Sigmoid colon (tissue), 7 donors: ENCODE results near the gene GGA1. TPM values are rescaled to one million over a fixed set of nuclear protein-coding genes. Genes with fewer than 3 reads are reported as not detected.

Experiments used
- DNase-seq: peaks from one replicate; pipeline ENCODE4 v3.0.0-alpha.2; 2019
- H3K27ac ChIP-seq, 4 donors: fragments of 200-600 bp; sonication (generic); one replicate each; pipeline ENCODE4 v1.5.1; 2016 to 2019; ENCODE audit warnings: mild to moderate bottlenecking in 1 of 4
- H3K27me3 ChIP-seq, 3 donors: fragments of 200-600 bp; sonication (generic); one replicate each; pipeline ENCODE4 v1.5.1; 2019; ENCODE audit warnings: mild to moderate bottlenecking in 1 of 3
- H3K36me3 ChIP-seq, 4 donors: fragments of 200-600 bp; sonication (generic); one replicate each; pipeline ENCODE4 v1.5.1; 2016 to 2019
- H3K4me1 ChIP-seq, 4 donors: fragments of 200-600 bp; sonication (generic); one replicate each; pipeline ENCODE4 v1.5.1; 2017 to 2019
- H3K4me3 ChIP-seq, 4 donors: fragments of 200-600 bp; sonication (generic); one replicate each; pipeline ENCODE4 v1.5.1; 2017 to 2019; ENCODE audit warnings: mild to moderate bottlenecking in 2 of 4, moderate library complexity in 1 of 4
- H3K9me3 ChIP-seq, 4 donors: fragments of 200-600 bp in 3 of 4; sonication (generic) in 3 of 4; one replicate each; pipeline versions ENCODE4 v1.5.1 to v1.6.1; 2013 to 2019
- EP300 ChIP-seq, 4 donors: sonication (generic); formaldehyde crosslinking; IDR thresholded peaks; one replicate each; pipeline ENCODE4 v1.6.1; 2017; ENCODE audit warnings: antibody characterized with exemption in 4 of 4
- POLR2A ChIP-seq, 2 donors: fragments of 450-650 bp; IDR thresholded peaks; one replicate each; pipeline ENCODE4 v1.6.1; 2016; ENCODE audit warnings: antibody characterized with exemption in 2 of 2, mild to moderate bottlenecking in 2 of 2, moderate library complexity in 2 of 2
- POLR2AphosphoS5 ChIP-seq, 4 donors: sonication (generic); formaldehyde crosslinking; IDR thresholded peaks; one replicate each; pipeline ENCODE4 v1.6.1; 2017; ENCODE audit warnings: antibody characterized with exemption in 4 of 4
- WGBS, 2 donors: extraction: QIAGEN DNeasy Blood & Tissue Kit; methylation state at CpG; one replicate each; pipeline ENCODE4 v1.1.7; 2013; 5-methylcytosine and 5-hydroxymethylcytosine counted together
- intact Hi-C: fragments of 100-400 bp; cut with DNase I; formaldehyde crosslinking; loops from one replicate; pipeline ENCODE4 v1.15.1; 2023
- polyA plus RNA-seq, 3 donors: library from polyadenylated mRNA; stranded (reverse); fragments of 200-250 nt; gene quantifications; one replicate each; pipeline ENCODE4 v1.2.3, GENCODE V29; 2013
- total RNA-seq, 4 donors: library from RNA; depleted of rRNA; stranded (reverse); fragments of >200 nt; gene quantifications; one replicate each; pipeline ENCODE4 v1.1.0, GENCODE V29; 2016
- TF ChIP-seq, protein P1 (sequence below), 4 experiments: fragments of 450-650 bp in 3 of 4; fragments of 200-600 bp in 1 of 4; IDR thresholded peaks; one replicate each; pipeline ENCODE4 v1.5.1; 2016 to 2019; ENCODE audit warnings: antibody characterized with exemption in 4 of 4, mild to moderate bottlenecking in 3 of 4, moderate library complexity in 2 of 4
- donor health status: healthy with polysubstance abuse.
- donor health status: Bipolar disorder and iron deficiency.
- donor health status: healthy.

GGA1 gene
- total and polyA plus RNA-seq, 7 donors, result 25.2 to 77.4 (median 41.3) TPM

DNA sequence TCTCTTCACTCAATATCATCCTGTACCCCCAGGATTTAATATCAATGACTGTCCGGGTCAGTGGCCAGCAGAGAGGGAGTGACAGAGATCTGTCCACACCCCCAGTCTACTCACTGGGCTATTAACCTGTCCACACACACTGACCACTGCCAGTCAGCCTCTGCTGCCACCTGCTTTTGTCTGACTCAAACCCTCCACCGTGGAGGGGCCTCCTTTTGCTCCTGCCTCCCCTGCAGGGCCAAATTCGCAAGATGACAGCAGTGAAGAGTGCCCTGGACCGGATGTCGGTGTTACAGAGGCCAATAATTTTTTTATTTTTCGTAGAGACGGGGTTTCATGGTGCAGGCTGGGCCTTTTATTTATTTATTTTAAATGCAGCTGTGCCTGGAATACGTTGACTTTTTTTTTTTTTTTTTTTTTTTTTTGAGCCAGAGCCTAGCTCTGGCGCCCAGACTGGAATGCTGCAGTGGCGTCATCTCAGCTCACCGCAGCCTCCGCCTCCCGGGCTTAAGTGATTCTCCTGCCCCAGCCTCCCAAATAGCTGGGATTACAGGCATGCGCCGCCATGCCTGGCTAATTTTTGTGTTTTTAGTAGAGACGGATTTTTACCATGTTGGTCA lies 55.0 kb downstream of the GGA1 start:
- peaks cover 0 to 15% (median 6%) of the 10 kb centered on the region in 4 donors for H3K36me3 ChIP-seq
- H3K9me3 ChIP-seq, result no peaks in the 10 kb centered on the region
- intact Hi-C loops, result no loop called here
- TF ChIP-seq, protein P1, sequence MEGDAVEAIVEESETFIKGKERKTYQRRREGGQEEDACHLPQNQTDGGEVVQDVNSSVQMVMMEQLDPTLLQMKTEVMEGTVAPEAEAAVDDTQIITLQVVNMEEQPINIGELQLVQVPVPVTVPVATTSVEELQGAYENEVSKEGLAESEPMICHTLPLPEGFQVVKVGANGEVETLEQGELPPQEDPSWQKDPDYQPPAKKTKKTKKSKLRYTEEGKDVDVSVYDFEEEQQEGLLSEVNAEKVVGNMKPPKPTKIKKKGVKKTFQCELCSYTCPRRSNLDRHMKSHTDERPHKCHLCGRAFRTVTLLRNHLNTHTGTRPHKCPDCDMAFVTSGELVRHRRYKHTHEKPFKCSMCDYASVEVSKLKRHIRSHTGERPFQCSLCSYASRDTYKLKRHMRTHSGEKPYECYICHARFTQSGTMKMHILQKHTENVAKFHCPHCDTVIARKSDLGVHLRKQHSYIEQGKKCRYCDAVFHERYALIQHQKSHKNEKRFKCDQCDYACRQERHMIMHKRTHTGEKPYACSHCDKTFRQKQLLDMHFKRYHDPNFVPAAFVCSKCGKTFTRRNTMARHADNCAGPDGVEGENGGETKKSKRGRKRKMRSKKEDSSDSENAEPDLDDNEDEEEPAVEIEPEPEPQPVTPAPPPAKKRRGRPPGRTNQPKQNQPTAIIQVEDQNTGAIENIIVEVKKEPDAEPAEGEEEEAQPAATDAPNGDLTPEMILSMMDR (IDR thresholded peaks at IDR 0.05), result no peak
- TF ChIP-seq EP300 (IDR thresholded peaks at IDR 0.05) (no peak), POLR2AphosphoS5 (IDR thresholded peaks at IDR 0.05) (peak in 1 of 4 donors; percentile 22)
- 64 to 79% methylated on average over 16 of the region's 16 CpGs for WGBS, 2 donors
- H3K4me1 ChIP-seq, result peaks cover 0 to 63% (median 59%) of the 10 kb centered on the region in 4 donors
- DNase-seq, result peak; percentile 83
- no peak overlapping the region for H3K4me3 ChIP-seq
- H3K27me3 ChIP-seq, result no peaks in the 10 kb centered on the region
- H3K27ac ChIP-seq, result peak overlapping the region; percentile 52 to 95 (median 83)

- H3K4me3 ChIP-seq, result no peak overlapping the region
- WGBS, 2 donors, result 63 to 79% methylated on average over 16 of the region's 16 CpGs
- intact Hi-C loops, result no loop called here
- no peaks in the 10 kb centered on the region for H3K27me3 ChIP-seq
- H3K9me3 ChIP-seq, result no peaks in the 10 kb centered on the region
- peaks cover 0 to 66% (median 58%) of the 10 kb centered on the region in 4 donors for H3K4me1 ChIP-seq
- peaks cover 0 to 15% (median 6%) of the 10 kb centered on the region in 4 donors for H3K36me3 ChIP-seq
- TF ChIP-seq EP300 (IDR thresholded peaks at IDR 0.05), result no peak
- TF ChIP-seq, protein P1 (IDR thresholded peaks at IDR 0.05), result no peak
- H3K27ac ChIP-seq, result peak overlapping the region; percentile 52 to 95 (median 83)
- DNase-seq, result no peak
These were observed 55.8 kb downstream of the GGA1 start for GRCh38 chr22:37664249-37665101.

GRCh38 chr22:37665487-37665886 lies 56.9 kb downstream of the GGA1 start:
- intact Hi-C loops, result no loop called here
- peak overlapping the region in 3 of 4 donors; percentile 81 to 95 (median 85) for H3K27ac ChIP-seq
- 95% methylated on average over 24 of the region's 24 CpGs for WGBS, 2 donors
- no peak overlapping the region for H3K4me3 ChIP-seq
- peaks cover 0 to 15% (median 6%) of the 10 kb centered on the region in 4 donors for H3K36me3 ChIP-seq
- peaks cover 0 to 62% (median 54%) of the 10 kb centered on the region in 4 donors for H3K4me1 ChIP-seq
- DNase-seq, result no peak
- H3K9me3 ChIP-seq, result no peaks in the 10 kb centered on the region
- TF ChIP-seq, protein P1 (IDR thresholded peaks at IDR 0.05), result no peak
- TF ChIP-seq EP300 (IDR thresholded peaks at IDR 0.05) (no peak), POLR2AphosphoS5 (IDR thresholded peaks at IDR 0.05) (no peak), POLR2A (IDR thresholded peaks at IDR 0.05) (no peak)
- no peaks in the 10 kb centered on the region for H3K27me3 ChIP-seq

- 73 to 77% methylated on average over 6 of the region's 6 CpGs for WGBS, 2 donors
- H3K27me3 ChIP-seq, result no peaks in the 10 kb centered on the region
- intact Hi-C loops, result no loop called here
These were observed 61.0 kb downstream of the GGA1 start for GRCh38 chr22:37669586-37669985.

More at GRCh38 chr22:37669586-37669985, 61.0 kb downstream of the GGA1 start:
- H3K36me3 ChIP-seq, result peaks cover 0 to 15% (median 6%) of the 10 kb centered on the region in 4 donors
- no peaks in the 10 kb centered on the region for H3K9me3 ChIP-seq
- TF ChIP-seq EP300 (IDR thresholded peaks at IDR 0.05) (no peak), POLR2AphosphoS5 (IDR thresholded peaks at IDR 0.05) (no peak)
- TF ChIP-seq, protein P1 (IDR thresholded peaks at IDR 0.05), result no peak
- H3K4me1 ChIP-seq, result peaks cover 0 to 46% (median 38%) of the 10 kb centered on the region in 4 donors
- peak overlapping the region; percentile 51 to 97 (median 64) for H3K27ac ChIP-seq
- no peak for DNase-seq
- H3K4me3 ChIP-seq, result no peak overlapping the region
